Activated CD4-positive, alpha-beta T cell treated with anti-CD3 and anti-CD28 coated beads for 4 hours (primary cell): ENCODE results near the gene AQP12A.
"Not testable (repeated sequence)": the region's sequence is repeated elsewhere in the genome, so short reads cannot be mapped to it uniquely, and the experiment has no call there.

Experiments
- DNase-seq, 2 donors: peaks; one replicate each; pipeline ENCODE4 v3.0.0-alpha.2; 2020

AQP12A gene

GRCh38 chr2:240689975-240690374 lies 1.7 kb upstream of the AQP12A start:
- no peak for DNase-seq

GRCh38 chr2:240690421-240691074 lies 1.1 kb upstream of the AQP12A start:
- not testable (repeated sequence) for DNase-seq

- DNase-seq, result not testable (repeated sequence)
Measured at GRCh38 chr2:240691075-240691427, 615 bp upstream of the AQP12A start.

GRCh38 chr2:240692583-240693561 lies 1.2 kb downstream of the AQP12A start:
- not testable (repeated sequence) for DNase-seq

- not testable (repeated sequence) for DNase-seq
Measured at GRCh38 chr2:240694304-240694703, 2.6 kb downstream of the AQP12A start.

GRCh38 chr2:240695593-240695992 lies 3.9 kb downstream of the AQP12A start:
- DNase-seq, result not testable (repeated sequence)

GRCh38 chr2:240696469-240696868 lies 4.8 kb downstream of the AQP12A start:
- DNase-seq, result not testable (repeated sequence)

GRCh38 chr2:240698852-240699561 lies 7.3 kb downstream of the AQP12A start:
- not testable (repeated sequence) for DNase-seq

- DNase-seq, result not testable (repeated sequence)
Measured at GRCh38 chr2:240699835-240700234, 8.2 kb downstream of the AQP12A start.

GRCh38 chr2:240700616-240701015 lies 8.9 kb downstream of the AQP12A start:
- not testable (repeated sequence) for DNase-seq

GRCh38 chr2:240701091-240701735 lies 9.5 kb downstream of the AQP12A start:
- DNase-seq, result no peak

- DNase-seq, result no peak
Measured at GRCh38 chr2:240701736-240702639, 10.3 kb downstream of the AQP12A start.

GRCh38 chr2:240702640-240703011 lies 11.0 kb downstream of the AQP12A start:
- DNase-seq, result no peak

- no peak for DNase-seq
Measured at GRCh38 chr2:240703417-240704341, 12.0 kb downstream of the AQP12A start.

- peak; percentile 33 to 50 for DNase-seq
Measured at GRCh38 chr2:240704651-240705050, 13.0 kb downstream of the AQP12A start.

GRCh38 chr2:240705204-240705791 lies 13.6 kb downstream of the AQP12A start:
- no peak for DNase-seq

GRCh38 chr2:240707043-240707756 lies 15.5 kb downstream of the AQP12A start:
- no peak for DNase-seq

- DNase-seq, result no peak
Measured at GRCh38 chr2:240707821-240708220, 16.2 kb downstream of the AQP12A start.

GRCh38 chr2:240708457-240708856 lies 16.8 kb downstream of the AQP12A start:
- no peak for DNase-seq
